OCI-M2 (cell line): ENCODE data around the gene PCSK4.

Experiments
- DNase-seq: peaks from one replicate; lab custom pipeline; 2025; ENCODE audit not compliant: unreplicated experiment; lab: John Stamatoyannopoulos, UW

The PCSK4 gene

GRCh38 chr19:1471010-1471514, 19.1 kb downstream of the PCSK4 start:
- no peak for DNase-seq

GRCh38 chr19:1470305-1471009, 19.7 kb downstream of the PCSK4 start:
- no peak for DNase-seq

GRCh38 chr19:1470055-1470304, 20.2 kb downstream of the PCSK4 start:
- no peak for DNase-seq

GRCh38 chr19:1469255-1470054, 20.7 kb downstream of the PCSK4 start:
- no peak for DNase-seq

- no peak for DNase-seq
These were observed 21.3 kb downstream of the PCSK4 start for GRCh38 chr19:1468821-1469254.

GRCh38 chr19:1468274-1468820, 21.8 kb downstream of the PCSK4 start:
- no peak for DNase-seq

GRCh38 chr19:1467490-1468273, 22.5 kb downstream of the PCSK4 start:
- no peak for DNase-seq

- no peak for DNase-seq
These were observed 23.0 kb downstream of the PCSK4 start for GRCh38 chr19:1467215-1467489.

- no peak for DNase-seq
These were observed 23.5 kb downstream of the PCSK4 start for GRCh38 chr19:1466461-1467214.

- DNase-seq = no peak
These were observed 24.1 kb downstream of the PCSK4 start for GRCh38 chr19:1466018-1466460.

- no peak for DNase-seq
These were observed 24.7 kb downstream of the PCSK4 start for GRCh38 chr19:1465191-1466016.

- no peak for DNase-seq
These were observed 28.3 kb downstream of the PCSK4 start for GRCh38 chr19:1461862-1462261.

GRCh38 chr19:1460033-1460995, 29.8 kb downstream of the PCSK4 start:
- DNase-seq = no peak

GRCh38 chr19:1459479-1459878, 30.7 kb downstream of the PCSK4 start:
- no peak for DNase-seq

- no peak for DNase-seq
These were observed 32.3 kb downstream of the PCSK4 start for GRCh38 chr19:1457892-1458291.

GRCh38 chr19:1457031-1457739, 33.0 kb downstream of the PCSK4 start:
- DNase-seq = no peak

- DNase-seq = no peak
These were observed 33.8 kb downstream of the PCSK4 start for GRCh38 chr19:1456121-1456900.
